Natural killer cell (primary cell): ENCODE results near the gene PET100. TPM values are rescaled to one million over a fixed set of nuclear protein-coding genes. Genes with fewer than 3 reads are reported as not detected.

ENCODE experiments used
- ATAC-seq, 3 donors: fragments of 150-1000 bp in 2 of 3; fragments of 200-7000 bp in 1 of 3; cut with Tn5 transposase; 1 replicate in 1 of 3; 2 replicates in 2 of 3; pipeline ENCODE4 v1.10.0; 2021; ENCODE audit warnings: mild to moderate bottlenecking in 2 of 3, moderate library complexity in 2 of 3
- DNase-seq, 2 donors: peaks; one replicate each; pipeline versions ENCODE4 v3.0.0 to v3.0.0-alpha.2; 2013 to 2021; ENCODE audit warnings: mixed read lengths in 1 of 2
- H3K27ac ChIP-seq: one replicate; pipeline ENCODE4 v1.5.1; 2013; ENCODE audit warnings: mild to moderate bottlenecking, low read length
- H3K27me3 ChIP-seq: one replicate; pipeline ENCODE4 v1.6.1; 2013; ENCODE audit warnings: low read length; ENCODE audit not compliant: control insufficient read depth, insufficient read depth
- H3K36me3 ChIP-seq: one replicate; pipeline ENCODE4 v1.6.1; 2013; ENCODE audit warnings: low read length; ENCODE audit not compliant: control insufficient read depth, insufficient read depth
- H3K4me1 ChIP-seq: one replicate; pipeline ENCODE4 v1.6.1; 2013; ENCODE audit warnings: low read length; ENCODE audit not compliant: control insufficient read depth, insufficient read depth
- H3K4me3 ChIP-seq: one replicate; pipeline ENCODE4 v1.5.1; 2013; ENCODE audit warnings: low read length
- H3K9me3 ChIP-seq: one replicate; pipeline ENCODE4 v1.6.1; 2013; ENCODE audit warnings: low read length; ENCODE audit not compliant: control insufficient read depth, insufficient read depth
- H3K27ac Mint-ChIP-seq, 2 donors: one replicate each; pipeline ENCODE4 v1.8.0; 2022; ENCODE audit warnings: mild to moderate bottlenecking in 2 of 2, mixed read lengths in 2 of 2, moderate library complexity in 1 of 2
- H3K27me3 Mint-ChIP-seq, 2 donors: one replicate each; pipeline ENCODE4 v1.8.0; 2022; ENCODE audit warnings: low read depth in 2 of 2, mixed read lengths in 2 of 2
- H3K36me3 Mint-ChIP-seq: one replicate; pipeline ENCODE4 v1.8.0; 2022; ENCODE audit warnings: mixed read lengths
- H3K4me1 Mint-ChIP-seq, 2 donors: one replicate each; pipeline ENCODE4 v1.8.0; 2022; ENCODE audit warnings: mixed read lengths in 2 of 2
- H3K4me3 Mint-ChIP-seq: one replicate; pipeline ENCODE4 v1.8.0; 2022; ENCODE audit warnings: mild to moderate bottlenecking, moderate library complexity, mixed read lengths
- H3K9me3 Mint-ChIP-seq, 2 donors: one replicate each; pipeline ENCODE4 v1.8.0; 2022; ENCODE audit warnings: mixed read lengths in 2 of 2
- WGBS: methylation state at CpG from one replicate; pipeline ENCODE4 v1.1.7; 2013; ENCODE audit warnings: missing lambda C conversion rate; ENCODE audit not compliant: insufficient coverage; 5-methylcytosine and 5-hydroxymethylcytosine counted together
- intact Hi-C: fragments of 100-400 bp; cut with micrococcal nuclease; formaldehyde crosslinking; loops from one replicate; pipeline ENCODE4 v1.14.2; 2022
- total RNA-seq, 4 donors: library from RNA; stranded (reverse); fragments of 120-200 nt in 1 of 4; gene quantifications; one replicate each; pipeline versions ENCODE4 v1.2.3 to v1.2.4, GENCODE V29; 2013 to 2022
- TF ChIP-seq, protein P1 (sequence below): fragments of 200-600 bp; IDR thresholded peaks from one replicate; pipeline ENCODE4 v1.8.0; 2022; ENCODE audit warnings: antibody characterized with exemption

The PET100 gene
- total RNA-seq, 3 donors from 2014 or later (not counting 1 experiment from before 2014, with no cell fraction given): 92.0 to 139 (median 106) TPM

DNA sequence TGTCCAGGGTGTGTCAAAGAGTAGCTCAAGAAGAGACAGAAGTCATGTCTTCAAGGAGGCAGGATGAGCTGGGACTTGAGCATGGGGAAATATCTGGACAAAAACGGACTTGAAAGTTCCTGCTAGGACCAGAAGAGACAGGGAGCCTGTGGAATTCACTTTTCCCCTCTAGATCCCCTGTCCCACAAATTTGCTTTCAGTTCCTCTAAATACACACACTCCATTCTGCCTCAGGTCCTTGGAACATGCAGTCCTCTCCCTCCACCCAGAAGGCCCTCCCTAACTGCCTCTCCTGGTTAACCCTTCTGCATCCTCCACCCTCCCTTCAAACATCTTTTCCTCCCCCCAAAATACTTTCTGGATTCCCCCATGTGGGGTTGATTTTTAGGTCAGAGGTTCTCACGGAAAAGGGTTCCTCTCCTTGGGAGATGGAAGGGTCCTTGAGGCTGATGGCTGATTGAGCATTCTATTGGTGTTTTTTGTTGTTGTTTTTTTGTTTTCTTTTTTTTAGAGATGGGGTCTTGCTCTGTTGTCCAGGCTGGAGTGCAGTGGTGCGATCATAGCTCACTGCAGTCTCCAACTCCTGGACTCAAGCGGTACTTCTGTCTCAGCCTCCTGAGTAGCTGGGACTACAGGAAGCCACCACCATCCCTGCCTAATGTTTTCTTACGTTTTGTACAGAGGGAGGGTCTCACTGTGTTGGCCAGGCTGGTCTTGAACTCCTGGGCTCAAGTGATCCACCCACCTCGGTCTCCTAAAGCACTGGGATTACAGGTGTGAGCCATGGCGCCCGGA, 32.3 kb downstream of the PET100 start:
- Histone ChIP-seq H3K4me1 (peaks cover 15% of the 10 kb centered on the region), H3K27me3 (no peaks in the 10 kb centered on the region), H3K36me3 (no peaks in the 10 kb centered on the region), H3K27ac (no peak overlapping the region), H3K4me3 (no peak overlapping the region), H3K9me3 (no peaks in the 10 kb centered on the region)
- Mint-ChIP-seq H3K9me3 (no peaks in the 10 kb centered on the region), H3K27me3 (no peaks in the 10 kb centered on the region), H3K36me3 (no peaks in the 10 kb centered on the region), H3K4me3 (no peak overlapping the region), H3K4me1 (no peaks in the 10 kb centered on the region), H3K27ac (no peak overlapping the region)
- TF ChIP-seq, protein P1, sequence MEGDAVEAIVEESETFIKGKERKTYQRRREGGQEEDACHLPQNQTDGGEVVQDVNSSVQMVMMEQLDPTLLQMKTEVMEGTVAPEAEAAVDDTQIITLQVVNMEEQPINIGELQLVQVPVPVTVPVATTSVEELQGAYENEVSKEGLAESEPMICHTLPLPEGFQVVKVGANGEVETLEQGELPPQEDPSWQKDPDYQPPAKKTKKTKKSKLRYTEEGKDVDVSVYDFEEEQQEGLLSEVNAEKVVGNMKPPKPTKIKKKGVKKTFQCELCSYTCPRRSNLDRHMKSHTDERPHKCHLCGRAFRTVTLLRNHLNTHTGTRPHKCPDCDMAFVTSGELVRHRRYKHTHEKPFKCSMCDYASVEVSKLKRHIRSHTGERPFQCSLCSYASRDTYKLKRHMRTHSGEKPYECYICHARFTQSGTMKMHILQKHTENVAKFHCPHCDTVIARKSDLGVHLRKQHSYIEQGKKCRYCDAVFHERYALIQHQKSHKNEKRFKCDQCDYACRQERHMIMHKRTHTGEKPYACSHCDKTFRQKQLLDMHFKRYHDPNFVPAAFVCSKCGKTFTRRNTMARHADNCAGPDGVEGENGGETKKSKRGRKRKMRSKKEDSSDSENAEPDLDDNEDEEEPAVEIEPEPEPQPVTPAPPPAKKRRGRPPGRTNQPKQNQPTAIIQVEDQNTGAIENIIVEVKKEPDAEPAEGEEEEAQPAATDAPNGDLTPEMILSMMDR: no peak
- 83% methylated on average over 8 of the region's 8 CpGs for WGBS
- no peak for ATAC-seq
- intact Hi-C loops: no loop called here
- no peak for DNase-seq

DNA sequence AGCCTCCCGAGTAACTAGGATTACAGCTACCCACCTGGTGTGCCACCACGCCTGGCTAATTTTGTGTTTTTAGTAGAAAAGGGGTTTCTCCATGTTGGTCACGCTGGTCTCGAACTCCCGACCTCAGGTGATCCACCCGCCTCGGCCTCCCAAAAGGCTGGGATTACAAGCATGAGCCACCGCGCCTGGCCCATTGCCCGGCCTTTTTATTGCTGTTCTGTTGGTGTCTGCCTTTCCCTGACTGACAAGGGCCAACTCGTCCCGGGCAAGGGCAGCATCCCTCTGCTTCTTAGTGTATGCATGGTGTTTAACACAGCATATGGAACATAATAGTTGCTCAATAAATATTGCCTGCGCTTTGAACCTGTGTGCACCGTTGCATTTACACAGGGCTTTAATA, 33.1 kb downstream of the PET100 start:
- Histone ChIP-seq H3K4me1 (peaks cover 11% of the 10 kb centered on the region), H3K27me3 (no peaks in the 10 kb centered on the region), H3K27ac (no peak overlapping the region), H3K36me3 (no peaks in the 10 kb centered on the region), H3K4me3 (no peak overlapping the region), H3K9me3 (no peaks in the 10 kb centered on the region)
- Mint-ChIP-seq H3K27me3 (no peaks in the 10 kb centered on the region), H3K36me3 (no peaks in the 10 kb centered on the region), H3K4me1 (no peaks in the 10 kb centered on the region), H3K27ac (no peak overlapping the region), H3K9me3 (no peaks in the 10 kb centered on the region), H3K4me3 (no peak overlapping the region)
- no peak for ATAC-seq
- DNase-seq: no peak
- 90% methylated on average over 14 of the region's 14 CpGs for WGBS
- TF ChIP-seq, protein P1: no peak
- intact Hi-C loops: no loop called here

DNA sequence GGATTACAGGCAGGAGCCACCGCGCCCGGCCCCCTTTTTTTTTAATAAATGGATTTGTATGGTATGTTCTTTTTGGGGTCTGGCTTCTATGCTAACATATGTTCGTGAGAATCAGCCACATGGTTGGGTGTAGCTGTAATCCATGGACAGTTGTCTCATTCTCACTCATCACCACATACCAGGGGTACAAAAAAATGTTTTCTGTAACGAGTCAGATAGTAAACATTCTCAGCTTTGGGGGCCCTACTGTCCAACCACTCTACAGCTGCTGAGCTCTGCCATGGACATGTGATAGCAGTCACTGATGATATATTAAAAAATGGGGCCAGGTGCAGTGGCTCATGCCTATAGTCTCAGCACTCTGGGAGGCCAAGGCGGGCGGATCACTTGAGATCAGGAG, 34.1 kb downstream of the PET100 start:
- TF ChIP-seq, protein P1: no peak
- ATAC-seq (no peak), DNase-seq (no peak)
- no peaks in the 10 kb centered on the region for H3K9me3 ChIP-seq
- H3K36me3 ChIP-seq: no peaks in the 10 kb centered on the region
- intact Hi-C loops: no loop called here
- no peaks in the 10 kb centered on the region for H3K36me3 Mint-ChIP-seq
- no peak overlapping the region for H3K27ac Mint-ChIP-seq
- H3K4me1 ChIP-seq: peaks cover 5% of the 10 kb centered on the region
- no peaks in the 10 kb centered on the region for H3K9me3 Mint-ChIP-seq
- H3K4me3 Mint-ChIP-seq: no peak overlapping the region
- no peak overlapping the region for H3K4me3 ChIP-seq
- H3K27me3 ChIP-seq: no peaks in the 10 kb centered on the region
- 85% methylated on average over 6 of the region's 7 CpGs for WGBS
- no peaks in the 10 kb centered on the region for H3K27me3 Mint-ChIP-seq
- no peak overlapping the region for H3K27ac ChIP-seq
- no peaks in the 10 kb centered on the region for H3K4me1 Mint-ChIP-seq

DNA sequence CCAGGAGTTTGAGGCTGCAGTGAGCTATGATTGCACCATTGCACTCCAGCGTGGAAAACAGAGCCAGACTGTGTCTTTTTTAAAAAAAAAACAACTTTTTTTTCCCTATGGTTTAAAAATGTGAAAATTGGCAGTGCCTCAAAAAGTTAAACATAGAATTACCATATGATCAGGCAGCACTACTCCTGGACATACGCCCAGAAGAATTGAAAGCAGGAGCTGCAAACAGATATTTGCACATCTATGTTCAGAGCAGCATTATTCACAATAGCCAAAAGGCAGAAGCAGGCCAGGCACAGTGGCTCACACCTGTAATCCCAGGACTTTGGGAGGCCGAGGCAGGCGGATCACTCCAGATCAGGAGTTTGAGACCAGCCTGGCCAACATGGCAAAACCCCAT, 35.5 kb downstream of the PET100 start:
- Histone ChIP-seq H3K27ac (no peak overlapping the region), H3K9me3 (no peaks in the 10 kb centered on the region), H3K27me3 (no peaks in the 10 kb centered on the region), H3K4me3 (no peak overlapping the region), H3K4me1 (peaks cover 13% of the 10 kb centered on the region), H3K36me3 (no peaks in the 10 kb centered on the region)
- TF ChIP-seq, protein P1: no peak
- Mint-ChIP-seq H3K36me3 (no peaks in the 10 kb centered on the region), H3K9me3 (no peaks in the 10 kb centered on the region), H3K27me3 (peaks cover 5 to 8% of the 10 kb centered on the region in 2 donors), H3K4me3 (no peak overlapping the region), H3K4me1 (peaks cover 1 to 2% of the 10 kb centered on the region in 2 donors), H3K27ac (no peak overlapping the region)
- intact Hi-C loops: no loop called here
- 88% methylated on average over 2 of the region's 4 CpGs for WGBS
- ATAC-seq (no peak), DNase-seq (no peak)
